Pericardium fibroblast (primary cell): ENCODE measurements around the gene LLCFC1. TPM values are rescaled to one million over a fixed set of nuclear protein-coding genes. Genes with fewer than 3 reads are reported as not detected.

Source experiments
- total RNA-seq: library from RNA; depleted of rRNA; stranded (reverse); fragments of >200 nt; gene quantifications from 2 replicates; pipeline ENCODE4 v1.2.3, GENCODE V29; 2015

LLCFC1 gene
- total RNA-seq = not detected in 2 replicates

DNA sequence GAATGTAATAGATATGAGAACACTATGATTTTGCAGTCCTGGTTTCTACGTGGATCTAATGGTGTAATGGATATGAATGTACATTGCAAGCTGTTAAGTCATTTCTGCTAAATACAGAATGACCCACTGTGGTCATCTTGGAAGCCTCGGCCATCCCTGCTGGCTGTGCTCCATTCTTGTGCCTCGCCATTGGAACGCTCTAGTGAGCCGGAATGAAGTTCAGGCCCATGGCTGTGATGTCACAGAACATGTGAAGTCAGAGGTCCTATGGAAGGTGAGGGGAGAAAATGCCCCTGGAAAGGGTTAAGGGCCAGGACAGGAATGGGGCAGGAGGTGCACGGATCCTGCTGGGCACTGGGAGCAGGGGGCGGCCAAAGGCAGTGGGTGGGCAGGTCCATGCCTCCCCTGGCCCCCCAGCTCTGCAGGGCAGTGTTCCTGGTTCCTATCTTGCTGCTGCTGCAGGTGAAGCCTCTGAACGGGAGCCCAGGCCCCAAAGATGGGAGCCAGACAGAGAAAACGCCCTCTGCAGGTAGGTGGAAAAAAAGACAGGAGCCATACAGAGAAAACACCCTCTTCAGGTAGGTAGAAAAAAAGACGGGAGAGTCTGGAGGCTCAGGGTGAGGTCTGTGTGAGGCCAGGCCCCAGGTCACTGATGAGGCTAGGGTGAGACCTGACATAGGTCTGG is at the start of gene LLCFC1:
LLCFC1 (plus strand) TSS at position 259 of the 685 bp plus-strand sequence; CDS start at position 397, 138 bp downstream.

DNA sequence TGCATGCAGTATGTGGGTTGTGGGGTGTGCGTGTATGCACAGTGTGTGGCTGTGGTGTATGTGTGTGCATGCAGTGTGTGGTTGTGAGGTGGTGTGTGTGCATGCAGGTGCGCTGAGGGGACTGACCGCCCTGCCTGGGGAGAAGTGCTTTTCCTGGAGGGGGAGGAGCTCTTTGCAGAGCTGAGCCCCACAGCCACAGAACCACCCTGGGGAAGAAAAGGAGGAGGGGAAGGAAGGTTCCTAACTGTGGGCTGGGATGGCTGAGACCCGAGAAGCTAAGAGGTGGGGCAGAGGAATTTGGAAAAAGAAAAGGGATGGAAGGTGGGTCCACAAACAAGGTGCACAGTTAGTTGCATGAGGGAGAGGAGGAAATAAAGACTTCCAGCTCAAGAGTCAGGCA is 5.7 kb upstream of the LLCFC1 start, which contains the start of gene TRPV5:
TRPV5 (minus strand) TSS at position 123 of the 400 bp plus-strand sequence. CDS start 287 bp downstream, outside the sequence.

DNA sequence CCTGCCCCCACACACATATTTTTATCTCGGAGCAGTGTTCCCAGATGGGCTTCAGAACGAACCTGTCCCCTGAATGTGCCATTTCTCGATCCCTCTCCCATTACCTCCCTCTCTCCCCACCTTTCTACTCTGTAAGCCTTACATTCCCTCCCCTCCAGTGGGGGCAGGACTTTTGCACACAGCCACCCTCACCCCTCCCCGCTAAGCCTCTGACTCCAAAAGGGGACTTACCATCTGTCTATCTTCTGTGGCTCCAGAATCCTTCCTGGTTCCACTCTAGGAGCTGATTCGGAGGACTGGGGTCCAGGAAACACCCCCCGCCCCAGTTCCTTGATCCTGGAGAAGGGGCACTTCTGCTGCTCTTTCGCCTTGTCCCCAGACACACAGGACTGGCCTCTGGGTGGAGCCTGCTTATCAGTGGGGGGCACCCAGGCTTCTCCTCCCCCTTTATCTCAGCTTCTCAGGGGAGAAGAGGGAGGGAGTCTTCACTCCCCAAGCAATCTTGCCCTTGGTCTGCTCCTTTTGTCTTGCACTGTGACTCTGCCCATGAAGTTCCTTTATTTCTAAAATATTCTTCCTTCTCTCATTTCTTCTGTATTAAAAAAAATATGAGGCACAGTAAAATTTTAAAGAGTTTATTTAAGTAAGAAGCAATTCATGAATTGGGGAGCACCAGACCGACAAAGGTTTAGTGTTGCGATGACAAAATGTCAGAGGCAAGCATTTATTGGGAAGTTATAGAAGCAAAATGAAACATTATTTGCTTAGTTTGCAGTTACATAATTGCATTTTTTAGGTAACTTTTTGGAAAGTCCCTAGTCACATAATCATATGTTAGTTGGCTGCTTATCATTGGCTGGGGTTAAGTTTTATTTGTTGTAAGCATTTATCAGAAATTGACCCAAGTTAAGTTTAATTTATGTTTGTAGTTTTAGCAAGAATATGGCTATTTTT is 23.0 kb downstream of the LLCFC1 start, which contains the start of gene KEL:
KEL (minus strand) TSS at position 391 of the 954 bp plus-strand sequence; CDS start at position 234, 157 bp downstream.

Other genes with a start within 250 kb of the LLCFC1 start
- gene PRSS1, start 190.0 kb upstream of the LLCFC1 start, total RNA-seq = not detected in 2 replicates
- 1.3 TPM in 1 of 2 replicates, not detected in the other for gene PRSS2, start 168.5 kb upstream of the LLCFC1 start, total RNA-seq
- 32.3 and 42.5 TPM in 2 replicates for gene EPHB6, start 84.4 kb upstream of the LLCFC1 start, total RNA-seq
- not detected in 2 replicates for gene TRPV6, start 53.7 kb upstream of the LLCFC1 start, total RNA-seq
- gene TRPV5, start 5.7 kb upstream of the LLCFC1 start, total RNA-seq = not detected in 2 replicates
- gene KEL, start 22.9 kb downstream of the LLCFC1 start, total RNA-seq = not detected in 2 replicates
- gene OR9A2, start 87.6 kb downstream of the LLCFC1 start, total RNA-seq = not detected in 2 replicates
- not detected in 2 replicates for gene OR6V1, start 112.9 kb downstream of the LLCFC1 start, total RNA-seq
- not detected in 2 replicates for gene PIP, start 192.6 kb downstream of the LLCFC1 start, total RNA-seq
- gene TAS2R39, start 243.9 kb downstream of the LLCFC1 start, total RNA-seq = not detected in 2 replicates